GM15510 (cell line): ENCODE measurements around the gene RELL1.

ENCODE experiments used
- POLR2A ChIP-seq: IDR thresholded peaks from 3 replicates; pipeline ENCODE4 v1.6.1; 2011; ENCODE audit warnings: borderline replicate concordance; ENCODE audit not compliant: insufficient read length; ENCODE audit errors: extremely low read depth

RELL1 gene

DNA sequence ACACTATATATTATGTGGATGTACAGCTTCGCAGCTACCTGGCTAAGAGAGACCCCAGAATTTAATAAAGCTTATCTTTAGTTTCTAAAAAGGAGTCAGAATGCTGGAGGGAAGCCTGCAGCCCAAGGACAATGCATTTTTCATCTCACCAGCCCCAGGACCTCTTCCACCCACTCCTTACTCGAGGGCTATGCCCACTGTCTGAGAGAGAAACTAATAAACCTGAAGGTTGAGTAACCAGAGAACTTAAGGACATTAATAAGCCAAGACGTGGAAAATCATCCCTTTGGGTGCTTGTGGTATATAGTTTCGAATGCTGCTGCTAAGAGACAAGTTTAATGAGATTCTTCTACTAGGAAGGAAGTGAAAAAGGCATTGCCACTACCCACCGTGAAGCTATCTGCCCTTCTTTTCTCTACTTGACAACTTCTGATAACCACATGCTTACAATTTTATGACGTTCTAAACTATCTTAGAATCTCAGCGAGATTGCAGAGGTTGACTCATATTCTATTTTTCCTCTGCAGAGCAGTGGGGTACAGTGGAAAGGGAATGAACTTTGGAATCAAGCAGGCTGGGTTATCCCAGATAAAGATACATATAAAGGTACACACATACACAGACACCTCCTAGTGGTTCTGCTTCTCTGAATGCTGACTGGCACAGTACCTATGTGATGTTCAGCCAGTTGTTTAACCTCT is 3.3 kb downstream of the RELL1 start:
- TF ChIP-seq POLR2A, result no peak

DNA sequence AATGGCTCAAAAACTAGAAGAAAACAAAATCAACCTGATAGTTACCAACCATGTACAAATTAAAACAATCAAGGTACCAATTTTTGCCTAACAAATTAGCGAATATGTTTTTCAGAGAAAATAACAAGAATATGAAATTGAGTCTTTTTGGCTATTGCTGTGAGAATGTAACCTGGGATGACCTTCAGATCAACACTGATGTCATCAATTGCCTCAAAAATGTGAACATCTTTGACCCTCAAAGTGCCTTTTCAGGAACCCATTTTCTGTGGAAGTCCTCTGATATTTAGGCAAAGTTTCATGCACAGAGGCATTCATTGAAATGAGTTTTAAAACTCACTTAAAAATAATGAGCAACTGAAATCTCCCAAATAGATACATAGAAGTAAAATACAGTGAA is 6.1 kb downstream of the RELL1 start:
- TF ChIP-seq POLR2A, result no peak

DNA sequence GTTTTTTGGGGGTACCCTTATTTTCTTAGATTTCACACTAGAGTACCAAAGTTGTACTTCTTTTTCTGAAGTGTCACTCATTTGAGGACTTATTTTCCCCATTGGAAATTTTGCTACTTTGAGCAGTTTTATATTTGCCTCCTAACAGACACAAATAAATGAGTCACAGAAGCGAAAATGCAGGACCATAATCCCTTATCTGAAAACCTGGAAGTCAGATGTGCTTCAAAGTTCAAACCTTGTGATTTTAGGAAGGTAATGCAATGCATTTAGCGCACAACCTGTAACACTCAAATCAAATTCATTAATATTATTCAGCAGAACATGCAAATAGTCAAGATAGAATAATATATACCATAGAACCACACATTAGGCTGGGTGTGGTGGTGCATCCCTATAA is 6.9 kb downstream of the RELL1 start:
- TF ChIP-seq POLR2A, result no peak

DNA sequence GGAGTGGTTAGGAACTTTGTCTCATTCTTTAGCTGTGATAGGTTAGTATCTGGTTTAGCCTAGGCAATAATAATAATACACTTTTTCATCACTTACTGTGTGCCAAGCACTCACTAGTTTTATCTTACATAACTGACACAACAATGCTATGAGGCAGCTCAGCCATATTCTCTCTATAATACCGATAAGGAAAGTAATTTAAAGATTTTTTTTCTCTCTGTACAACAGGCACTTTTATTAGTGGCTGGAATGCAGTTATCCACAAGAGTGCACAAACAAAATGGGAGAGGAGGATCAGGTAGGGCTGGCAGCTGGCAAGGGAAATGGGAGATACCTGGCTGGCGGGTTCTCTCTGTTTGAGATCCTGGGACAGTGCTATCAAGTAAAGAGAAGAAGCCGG is 7.6 kb downstream of the RELL1 start:
- TF ChIP-seq POLR2A, result no peak

DNA sequence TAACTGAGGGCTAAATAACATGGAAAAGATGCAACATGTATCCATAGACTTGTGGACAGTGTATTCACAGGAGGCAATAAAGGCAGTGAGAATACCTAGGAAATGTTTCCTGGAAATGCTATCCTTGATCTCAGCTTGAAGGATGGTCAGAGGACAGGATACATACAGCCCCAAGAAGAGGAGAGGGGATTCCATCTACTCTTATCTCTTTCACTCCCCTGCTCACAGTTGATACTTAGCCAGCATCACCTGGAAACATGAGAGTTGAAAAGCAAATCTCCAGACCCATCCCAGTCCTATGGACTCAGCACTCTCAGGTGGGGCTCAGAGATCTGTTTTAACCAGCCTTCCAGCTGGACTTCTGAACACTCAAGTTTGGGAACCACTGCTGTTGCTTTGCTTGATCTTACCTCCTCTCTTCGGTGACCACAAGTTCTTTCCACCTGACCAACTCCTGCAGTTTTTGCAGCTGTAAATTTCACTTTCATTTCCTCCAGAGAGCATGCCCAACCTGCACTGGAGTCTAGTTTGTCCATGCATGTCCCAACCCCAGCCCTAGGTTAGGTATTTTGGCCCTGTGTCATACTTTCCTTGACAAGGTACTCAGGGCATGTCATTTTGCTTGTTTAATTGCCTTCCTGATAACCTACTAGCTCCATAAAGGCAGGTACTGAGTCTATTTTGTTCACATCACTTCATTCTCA is 10.4 kb downstream of the RELL1 start:
- no peak for TF ChIP-seq POLR2A

DNA sequence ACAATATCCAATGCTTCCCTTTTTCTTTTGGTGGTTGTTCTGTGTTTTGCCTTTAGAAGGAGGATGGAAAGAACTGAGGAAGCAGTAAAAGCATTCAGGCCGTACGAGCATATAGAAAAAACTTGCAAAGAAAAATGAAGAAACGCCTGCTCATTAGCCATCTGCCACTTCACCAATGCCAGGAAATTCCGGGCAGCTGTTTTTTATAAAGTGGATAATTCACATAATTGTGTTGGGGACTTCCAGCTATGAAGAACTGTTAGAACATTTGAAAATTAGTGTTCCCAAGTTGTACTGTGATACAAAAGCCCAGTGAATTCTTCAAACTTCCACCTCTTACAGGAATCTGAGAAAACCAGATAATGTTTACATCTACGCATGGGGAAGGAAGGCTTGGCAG is 11.7 kb downstream of the RELL1 start:
- TF ChIP-seq POLR2A, result no peak

DNA sequence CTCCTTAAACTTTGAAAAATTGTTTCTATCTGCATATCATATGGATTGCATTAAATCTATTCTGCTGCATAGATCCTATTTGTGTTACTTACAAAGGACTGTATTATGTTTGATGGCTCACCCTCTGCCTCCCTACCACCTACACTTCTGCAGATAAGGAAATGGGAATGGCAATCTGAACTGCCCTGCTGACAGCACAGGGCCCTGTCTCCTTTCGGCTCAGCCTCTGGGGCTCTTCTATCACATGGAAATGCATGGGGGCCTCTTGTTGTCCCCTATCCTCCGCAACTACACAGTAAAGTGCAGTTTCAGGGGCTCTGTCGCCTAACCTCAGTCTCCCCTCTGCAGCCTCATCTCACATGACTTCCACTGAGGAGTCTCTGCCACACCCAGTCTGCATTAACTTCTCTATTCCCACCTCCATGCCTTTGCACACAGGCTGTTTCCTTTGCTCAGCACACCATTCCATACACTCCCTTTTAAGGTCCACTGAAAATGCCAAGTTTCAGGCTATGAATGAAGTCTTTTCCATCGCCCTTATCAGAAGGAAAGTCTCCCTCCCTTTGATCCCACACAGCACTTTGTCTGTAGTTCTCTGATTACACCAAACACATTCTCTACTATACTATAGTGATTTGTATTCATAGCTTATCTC is 12.5 kb downstream of the RELL1 start:
- TF ChIP-seq POLR2A, result no peak

DNA sequence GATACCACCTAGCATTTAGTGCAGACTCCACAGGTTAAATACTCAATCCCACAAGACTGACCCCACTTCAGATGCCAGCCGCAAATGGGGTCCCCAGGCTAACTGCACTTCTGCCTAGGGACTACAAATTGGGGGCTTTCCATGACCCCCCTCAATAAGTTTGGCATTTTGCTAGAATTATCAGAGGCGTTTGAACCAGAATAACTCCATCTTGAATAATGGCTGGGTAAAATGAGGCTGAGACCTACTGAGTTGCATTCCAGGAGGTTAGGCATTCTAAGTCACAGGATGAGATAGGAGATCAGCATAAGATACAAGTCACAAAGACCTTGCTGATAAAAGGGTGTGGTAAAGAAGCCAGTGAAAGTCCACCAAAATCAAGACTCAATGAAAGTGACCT is 15.1 kb downstream of the RELL1 start:
- no peak for TF ChIP-seq POLR2A

DNA sequence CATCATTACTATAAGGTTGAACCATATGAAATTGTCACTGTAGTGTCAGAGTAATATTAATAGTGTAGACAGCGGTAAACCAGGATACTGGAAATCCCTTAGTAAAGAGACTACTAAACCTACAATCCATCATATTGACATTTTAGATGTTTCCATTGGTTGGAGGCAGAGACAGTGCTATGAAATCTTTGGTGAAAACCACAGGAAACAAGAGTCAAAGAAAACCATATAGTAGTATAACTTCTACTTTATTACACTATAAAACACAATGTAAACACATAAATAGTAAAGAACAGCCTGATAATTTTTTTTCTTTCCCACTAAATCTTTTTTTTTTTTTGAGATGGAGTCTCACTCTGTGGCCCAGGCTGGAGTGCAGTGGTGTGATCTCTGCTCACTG is 15.9 kb downstream of the RELL1 start:
- TF ChIP-seq POLR2A, result no peak

DNA sequence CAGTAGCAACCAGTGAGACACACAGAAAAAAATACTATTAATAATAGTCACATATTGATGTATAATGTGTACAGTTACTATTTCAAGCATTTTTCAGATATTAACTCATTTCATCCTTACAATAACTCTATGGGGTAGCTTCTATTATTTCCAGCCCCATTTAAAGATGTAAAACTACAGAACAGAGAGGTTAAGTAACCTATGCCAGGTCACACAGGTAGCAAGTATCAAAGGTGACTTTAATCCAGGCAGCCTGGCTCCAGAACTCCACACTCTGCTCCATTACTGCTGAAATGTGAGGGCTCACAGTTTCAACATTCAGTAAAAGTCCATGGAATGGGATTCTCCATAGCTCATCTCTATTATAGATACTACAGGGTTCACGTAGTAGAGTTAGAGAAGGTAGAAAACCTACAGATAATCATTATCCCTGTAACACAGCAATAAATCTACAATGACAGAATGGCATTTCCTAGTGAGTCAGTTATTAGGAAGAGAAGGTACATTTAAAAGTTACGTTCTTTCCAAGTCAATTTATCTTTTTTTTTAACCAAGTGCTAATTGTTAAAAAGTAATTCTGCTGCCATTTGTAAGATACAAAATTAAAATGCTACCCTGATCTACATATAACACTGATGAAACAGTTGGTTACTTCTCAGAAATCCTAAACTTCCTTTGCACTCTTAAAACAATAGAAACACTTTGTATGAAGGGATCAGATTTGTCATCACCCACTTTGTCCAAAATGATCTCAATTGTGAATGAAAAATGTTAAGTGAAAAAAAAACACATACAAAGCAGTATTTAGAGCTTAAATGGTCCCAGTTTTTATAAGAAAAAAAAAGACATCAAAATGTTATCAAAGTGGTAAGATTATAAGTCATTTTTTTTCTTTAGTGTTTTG is 18.7 kb downstream of the RELL1 start:
- TF ChIP-seq POLR2A, result no peak

DNA sequence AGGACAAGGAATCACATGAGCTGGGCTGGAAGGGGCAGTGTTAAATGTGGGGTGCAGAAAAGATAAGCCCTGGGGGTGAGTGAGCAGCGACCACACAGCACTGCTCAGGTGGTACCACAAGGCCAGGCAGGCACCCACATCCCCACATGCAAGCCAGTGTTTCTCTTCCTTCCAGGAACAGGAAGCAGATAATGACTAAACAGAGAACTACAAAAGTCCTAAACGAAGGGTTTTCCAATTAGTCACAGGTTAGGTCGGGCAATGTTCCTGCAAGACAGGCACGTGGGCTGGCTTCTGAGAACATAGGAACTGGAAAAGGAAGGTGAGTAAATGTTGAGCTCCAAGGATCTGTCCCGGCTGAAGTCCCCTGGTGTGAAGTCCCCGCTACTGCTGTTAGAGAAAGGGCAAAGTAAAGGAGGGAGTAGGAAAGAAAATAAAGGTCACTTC is 19.5 kb downstream of the RELL1 start:
- TF ChIP-seq POLR2A, result no peak

DNA sequence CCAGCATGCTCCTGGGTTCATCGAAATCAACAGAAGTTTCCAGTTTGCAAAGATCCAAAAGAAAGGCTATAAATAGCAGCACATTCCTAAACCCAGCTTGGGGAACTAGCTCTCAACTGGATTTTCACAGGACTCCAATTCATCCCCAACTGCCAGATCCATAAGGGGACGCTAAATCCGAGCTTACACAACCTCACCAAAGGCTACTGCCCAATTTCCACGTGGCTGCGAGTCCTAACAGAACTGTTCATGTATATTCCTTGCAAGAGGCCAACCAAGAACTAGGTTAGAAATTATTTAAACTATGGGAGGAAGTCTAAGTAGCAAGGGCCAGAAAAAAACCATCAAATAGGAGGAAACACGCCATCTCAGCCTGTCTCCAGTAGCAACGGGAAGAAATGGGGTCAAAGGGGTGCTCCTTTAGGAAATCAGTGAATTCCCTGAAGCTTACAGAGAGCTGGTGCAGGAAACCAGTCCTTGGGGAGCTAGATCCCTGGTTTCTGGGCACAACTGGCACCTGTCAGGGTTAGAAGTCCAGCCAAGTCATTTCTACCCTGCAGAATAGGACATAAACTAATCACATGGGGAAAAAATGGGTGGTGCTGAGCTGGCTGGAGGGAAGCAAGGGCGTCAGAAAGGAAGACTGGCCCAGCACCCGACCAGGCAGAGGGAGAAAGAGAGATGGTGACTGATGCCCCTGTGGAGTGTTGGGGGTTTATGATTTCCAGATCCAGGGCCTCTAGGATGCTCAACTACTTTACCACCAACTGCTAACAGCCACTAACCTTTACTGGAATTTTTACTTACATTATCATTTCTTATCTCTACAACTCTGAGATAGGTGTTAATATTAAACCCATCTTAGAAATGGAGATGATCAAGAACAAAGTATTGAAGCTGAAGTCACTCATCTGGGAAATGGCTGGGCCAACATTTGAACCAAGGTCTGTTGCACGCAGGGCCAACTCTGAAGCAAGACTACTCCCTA is 20.5 kb downstream of the RELL1 start:
- TF ChIP-seq POLR2A, result no peak

DNA sequence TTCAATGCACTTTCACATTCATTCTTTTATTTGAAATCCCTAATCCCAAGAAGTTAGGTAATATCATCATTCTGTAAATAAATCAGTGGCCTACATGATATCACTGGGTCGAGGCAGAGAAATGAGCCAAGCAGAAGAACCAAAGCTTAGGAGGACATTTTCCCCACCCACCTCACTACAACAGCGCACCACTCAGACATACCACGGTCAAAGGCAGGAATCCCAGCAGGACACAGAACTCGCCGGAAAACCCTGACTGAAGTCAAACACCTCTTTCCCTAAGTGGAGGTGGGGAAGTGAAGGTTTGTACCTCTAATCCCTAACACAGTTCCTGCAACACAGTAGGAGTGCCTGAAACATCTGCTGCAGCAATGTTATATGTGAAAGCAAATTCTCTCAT is 21.5 kb downstream of the RELL1 start:
- TF ChIP-seq POLR2A, result no peak

DNA sequence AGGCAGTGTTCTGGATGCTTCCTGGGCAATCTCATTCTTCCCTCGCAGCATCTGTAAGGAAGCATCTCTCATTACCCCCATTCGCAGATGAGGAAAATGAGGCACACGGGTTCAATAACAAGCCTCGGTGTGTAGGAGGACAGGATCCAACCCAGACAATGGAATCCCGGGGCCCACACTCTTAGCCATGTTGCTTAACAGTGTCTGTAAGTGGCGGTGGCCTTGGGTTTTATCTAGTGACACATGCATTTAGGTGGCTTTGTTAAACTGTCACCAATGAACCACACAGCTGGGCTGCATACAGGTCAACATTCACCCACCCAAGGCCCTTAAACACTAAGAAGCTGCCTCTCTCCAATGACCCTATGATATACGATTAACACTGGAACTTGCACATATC is 22.6 kb downstream of the RELL1 start:
- TF ChIP-seq POLR2A, result no peak

DNA sequence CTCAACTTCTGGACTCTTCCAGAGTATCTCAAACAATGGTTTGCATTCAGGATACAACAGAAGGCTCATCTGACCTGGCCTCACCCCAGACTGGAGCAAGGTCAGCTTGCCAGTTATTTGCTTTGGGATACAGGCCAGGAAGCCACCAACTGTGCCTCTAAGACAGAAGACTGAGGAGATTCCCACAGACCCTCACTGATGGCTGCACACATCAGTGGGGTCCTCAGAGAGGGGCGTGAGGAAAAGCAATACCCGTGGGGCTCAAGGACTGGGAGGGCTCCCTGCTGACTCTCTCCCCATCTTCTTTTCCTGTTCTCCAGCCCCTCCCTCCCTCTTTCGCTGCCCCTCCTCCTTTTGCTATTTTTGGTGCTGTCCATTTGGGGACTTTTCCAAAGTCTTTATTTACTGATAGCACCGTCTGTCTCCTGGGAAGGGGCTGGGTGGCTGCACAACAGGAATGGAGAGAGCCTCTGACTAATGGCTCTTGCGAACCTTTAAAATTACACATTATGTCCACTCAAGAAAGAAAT is 23.2 kb downstream of the RELL1 start:
- no peak for TF ChIP-seq POLR2A
